ENCODE results near the gene LMO7. TPM values are rescaled to one million over a fixed set of nuclear protein-coding genes. Genes with fewer than 3 reads are reported as not detected.

Gene LMO7
- total and polyA plus RNA-seq, 2 donors from 2014 or later: 44.0 to 138 TPM

DNA sequence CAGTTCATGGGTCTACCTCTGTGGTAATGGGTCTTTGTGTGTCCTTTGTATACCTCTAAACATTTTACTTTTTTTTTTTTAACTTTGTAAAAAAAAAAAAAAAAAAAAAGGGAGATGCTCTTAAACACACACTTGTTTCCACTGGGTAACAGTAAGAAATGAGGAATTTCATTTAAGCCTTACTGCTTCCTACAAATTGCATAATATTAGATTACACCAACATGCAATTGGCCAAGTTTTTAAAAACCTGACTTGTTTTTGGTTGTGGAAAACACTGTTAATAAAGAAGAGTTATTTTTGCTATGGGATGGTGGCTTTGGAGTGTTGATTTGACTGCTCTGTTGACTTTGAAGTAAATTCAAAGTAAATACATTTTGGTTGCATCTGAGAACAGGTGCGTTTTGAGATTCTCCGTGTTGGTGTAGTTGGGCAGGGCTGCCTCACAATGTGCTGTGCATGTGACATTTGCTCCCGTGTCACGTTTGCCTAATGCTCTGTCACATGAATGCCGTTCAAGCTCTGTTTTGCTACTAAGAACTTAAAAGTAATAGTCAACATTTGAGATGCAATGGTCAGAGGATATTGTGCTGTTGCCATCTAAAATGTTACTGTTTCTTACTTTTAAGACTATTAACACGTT lies 202.4 kb downstream of the LMO7 start:
- intact Hi-C loops (cut with DNase I): no loop called here
- TF ChIP-seq CTCF (IDR thresholded peaks at IDR 0.05; ENCODE audit: borderline replicate concordance, extremely low read depth, insufficient read depth): no peak
- FAIRE-seq (no peak), DNase-seq (no peak)
- H3K4me1 ChIP-seq (ENCODE audit: control insufficient read depth in 2 of 3, insufficient read depth in 2 of 3, low read depth in 1 of 3, low read length in 3 of 3): no peaks in the 10 kb centered on the region
- H3K27ac ChIP-seq (ENCODE audit: low read depth in 2 of 2, low read length in 2 of 2): no peak overlapping the region
- H3K27me3 ChIP-seq (ENCODE audit: control insufficient read depth, insufficient read depth, low read length): no peaks in the 10 kb centered on the region
- H3K9ac ChIP-seq (ENCODE audit: low read length in 3 of 3): no peak overlapping the region
- no peaks in the 10 kb centered on the region for H3K9me3 ChIP-seq (ENCODE audit: control insufficient read depth in 2 of 3, insufficient read depth in 1 of 3, low read length in 3 of 3)
- no peak overlapping the region for H3K4me3 ChIP-seq (ENCODE audit: low read length in 3 of 3)
- H3K36me3 ChIP-seq (ENCODE audit: control insufficient read depth in 2 of 3, insufficient read depth in 3 of 3, low read length in 3 of 3): peaks cover 3 to 51% (median 30%) of the 10 kb centered on the region in 3 donors

- intact Hi-C loops (cut with DNase I): no loop called here
- FAIRE-seq (no peak), DNase-seq (no peak)
- Histone ChIP-seq H3K9me3 (ENCODE audit: control insufficient read depth in 2 of 3, insufficient read depth in 1 of 3, low read length in 3 of 3) (no peaks in the 10 kb centered on the region), H3K9ac (ENCODE audit: low read length in 3 of 3) (no peak overlapping the region), H3K4me1 (ENCODE audit: control insufficient read depth in 2 of 3, insufficient read depth in 2 of 3, low read depth in 1 of 3, low read length in 3 of 3) (no peaks in the 10 kb centered on the region), H3K36me3 (ENCODE audit: control insufficient read depth in 2 of 3, insufficient read depth in 3 of 3, low read length in 3 of 3) (peaks cover 3 to 51% (median 30%) of the 10 kb centered on the region in 3 donors), H3K27ac (ENCODE audit: low read depth in 2 of 2, low read length in 2 of 2) (no peak overlapping the region), H3K27me3 (ENCODE audit: control insufficient read depth, insufficient read depth, low read length) (no peaks in the 10 kb centered on the region), H3K4me3 (ENCODE audit: low read length in 3 of 3) (no peak overlapping the region)
- TF ChIP-seq CTCF (IDR thresholded peaks at IDR 0.05; ENCODE audit: borderline replicate concordance, extremely low read depth, insufficient read depth): no peak
Observed at GRCh38 chr13:75839406-75839805, 203.3 kb downstream of the LMO7 start.

- DNase-seq (no peak), FAIRE-seq (no peak)
- Histone ChIP-seq H3K9ac (ENCODE audit: low read length in 3 of 3) (no peak overlapping the region), H3K36me3 (ENCODE audit: control insufficient read depth in 2 of 3, insufficient read depth in 3 of 3, low read length in 3 of 3) (peaks cover 3 to 48% (median 26%) of the 10 kb centered on the region in 3 donors), H3K4me1 (ENCODE audit: control insufficient read depth in 2 of 3, insufficient read depth in 2 of 3, low read depth in 1 of 3, low read length in 3 of 3) (no peaks in the 10 kb centered on the region), H3K27ac (ENCODE audit: low read depth in 2 of 2, low read length in 2 of 2) (no peak overlapping the region), H3K9me3 (ENCODE audit: control insufficient read depth in 2 of 3, insufficient read depth in 1 of 3, low read length in 3 of 3) (no peaks in the 10 kb centered on the region), H3K27me3 (ENCODE audit: control insufficient read depth, insufficient read depth, low read length) (no peaks in the 10 kb centered on the region), H3K4me3 (ENCODE audit: low read length in 3 of 3) (no peak overlapping the region)
- no peak for TF ChIP-seq CTCF (IDR thresholded peaks at IDR 0.05; ENCODE audit: borderline replicate concordance, extremely low read depth, insufficient read depth)
- intact Hi-C loops (cut with DNase I): no loop called here
Observed at GRCh38 chr13:75841905-75842304, 205.8 kb downstream of the LMO7 start.

GRCh38 chr13:75843074-75843473 lies 206.9 kb downstream of the LMO7 start:
- Histone ChIP-seq H3K9me3 (ENCODE audit: control insufficient read depth in 2 of 3, insufficient read depth in 1 of 3, low read length in 3 of 3) (no peaks in the 10 kb centered on the region), H3K27ac (ENCODE audit: low read depth in 2 of 2, low read length in 2 of 2) (no peak overlapping the region), H3K9ac (ENCODE audit: low read length in 3 of 3) (no peak overlapping the region), H3K36me3 (ENCODE audit: control insufficient read depth in 2 of 3, insufficient read depth in 3 of 3, low read length in 3 of 3) (peaks cover 3 to 47% (median 26%) of the 10 kb centered on the region in 3 donors), H3K4me1 (ENCODE audit: control insufficient read depth in 2 of 3, insufficient read depth in 2 of 3, low read depth in 1 of 3, low read length in 3 of 3) (no peaks in the 10 kb centered on the region), H3K4me3 (ENCODE audit: low read length in 3 of 3) (no peak overlapping the region), H3K27me3 (ENCODE audit: control insufficient read depth, insufficient read depth, low read length) (no peaks in the 10 kb centered on the region)
- intact Hi-C loops (cut with DNase I): no loop called here
- DNase-seq (no peak), FAIRE-seq (no peak)
- no peak for TF ChIP-seq CTCF (IDR thresholded peaks at IDR 0.05; ENCODE audit: borderline replicate concordance, extremely low read depth, insufficient read depth)
